ENCODE results near the gene PUS1.
"Not testable (repeated sequence)": the region's sequence is repeated elsewhere in the genome, so short reads cannot be mapped to it uniquely, and the experiment has no call there.

PUS1 gene

GRCh38 chr12:131928711-131929580, at the start of gene PUS1:
Gene PUS1, plus strand, starts transcription at chr12:131929276. Its CDS starts 447 bp downstream, at chr12:131929723.
- peak; percentile 77 to 89 for DNase-seq

DNA sequence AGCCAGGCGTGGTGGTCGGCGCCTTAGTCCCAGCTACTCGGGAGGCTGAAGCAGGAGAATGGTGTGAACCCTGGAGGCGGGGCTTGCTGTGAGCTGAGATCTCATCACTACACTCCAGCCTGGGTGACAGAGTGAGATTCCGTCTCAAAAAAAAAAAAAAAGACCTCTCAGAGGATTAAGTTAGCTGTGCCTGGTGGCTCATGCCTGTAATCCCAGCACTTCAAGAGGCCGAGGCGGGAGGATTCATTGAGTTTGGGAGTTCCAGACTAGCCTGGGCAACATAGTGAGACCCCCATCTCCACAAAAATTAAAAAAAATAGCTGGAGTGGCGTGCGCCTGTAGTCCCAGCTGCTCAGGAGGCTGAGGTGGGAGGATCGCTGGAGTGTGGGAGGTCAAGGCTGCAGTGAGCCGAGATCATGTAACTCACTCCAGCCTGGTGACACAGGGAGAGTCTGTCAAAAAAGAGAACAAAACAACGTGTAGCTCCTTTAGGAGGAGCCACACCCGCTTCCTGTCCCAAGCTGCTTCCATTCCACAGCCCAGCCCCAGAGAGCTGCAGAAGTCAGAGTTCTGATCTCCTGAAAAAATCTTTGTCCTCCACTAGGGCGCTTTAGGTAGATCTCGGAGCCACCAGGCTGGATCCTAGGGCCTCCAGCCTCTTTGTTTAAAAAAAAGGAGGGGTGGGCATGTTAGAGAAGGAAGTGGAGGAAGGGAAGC, 46.1 kb upstream of the PUS1 start:
- DNase-seq = no peak

DNA sequence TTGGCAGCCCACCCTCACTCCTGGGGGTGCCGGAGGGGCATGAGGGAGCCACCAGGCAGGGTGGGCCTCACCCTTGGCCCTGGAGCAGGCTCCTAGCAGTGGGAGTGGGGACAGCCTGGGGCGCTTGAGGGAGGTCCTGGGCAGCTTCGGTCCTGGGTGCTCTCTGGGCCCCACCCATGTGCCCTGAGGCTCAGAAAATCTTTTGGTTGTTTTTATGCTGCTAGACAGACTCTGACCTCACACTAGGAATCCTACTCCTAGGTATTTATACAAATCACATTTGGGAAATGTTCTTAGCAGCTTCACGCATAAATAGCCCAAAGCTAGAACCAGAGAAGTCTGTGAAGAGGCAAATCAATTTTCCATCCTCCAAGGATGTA, 45.6 kb upstream of the PUS1 start:
- no peak for DNase-seq

- DNase-seq = not testable (repeated sequence)
Measured at GRCh38 chr12:131885076-131885475, 44.0 kb upstream of the PUS1 start.

GRCh38 chr12:131885543-131886057, 43.5 kb upstream of the PUS1 start:
- no peak for DNase-seq

- DNase-seq = not testable (repeated sequence)
Measured at GRCh38 chr12:131891722-131892121, 37.4 kb upstream of the PUS1 start.

DNA sequence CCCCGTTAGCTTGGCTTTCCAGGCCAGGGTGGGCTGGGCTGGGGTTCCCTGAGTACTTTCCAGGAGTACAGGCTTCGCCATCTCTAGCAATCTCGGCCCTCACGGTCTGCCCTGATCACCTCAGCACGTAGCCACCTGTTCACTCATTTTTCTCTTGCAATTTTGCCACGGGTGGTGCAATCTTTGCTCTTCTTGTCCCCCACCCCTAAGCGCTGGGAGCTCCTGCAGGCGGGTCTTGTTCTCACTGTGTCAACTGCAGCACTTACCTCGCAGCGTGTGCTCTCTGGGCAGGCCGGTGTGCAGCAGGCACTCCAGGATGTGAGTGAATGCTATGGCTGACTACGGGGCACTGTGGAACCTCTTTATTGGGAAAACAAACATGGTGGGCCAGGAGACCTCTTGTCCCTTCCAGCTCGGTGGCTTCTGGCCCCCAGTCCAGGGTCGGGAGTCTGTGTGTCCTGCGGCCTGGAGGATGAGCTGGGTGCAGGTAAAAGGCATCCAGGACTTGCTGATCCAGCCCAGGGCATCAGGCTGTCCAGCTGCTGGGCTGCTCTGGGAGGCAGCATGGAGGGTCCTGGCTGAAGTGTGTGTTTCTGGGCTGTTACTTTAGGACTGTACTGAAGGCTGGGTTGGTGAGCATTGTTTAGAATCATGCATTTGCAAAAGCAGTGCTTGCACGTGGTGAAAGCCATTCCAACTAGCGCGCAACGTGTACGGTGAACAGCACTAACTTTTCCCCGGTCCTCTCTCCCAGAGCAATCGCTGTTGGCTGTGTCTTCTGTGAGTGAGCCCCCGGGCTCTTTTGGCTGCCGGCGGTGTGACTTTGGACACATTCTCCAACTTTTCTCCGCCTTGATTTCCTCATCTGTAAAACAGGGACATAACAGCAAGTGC, 36.1 kb upstream of the PUS1 start:
- no peak for DNase-seq

DNA sequence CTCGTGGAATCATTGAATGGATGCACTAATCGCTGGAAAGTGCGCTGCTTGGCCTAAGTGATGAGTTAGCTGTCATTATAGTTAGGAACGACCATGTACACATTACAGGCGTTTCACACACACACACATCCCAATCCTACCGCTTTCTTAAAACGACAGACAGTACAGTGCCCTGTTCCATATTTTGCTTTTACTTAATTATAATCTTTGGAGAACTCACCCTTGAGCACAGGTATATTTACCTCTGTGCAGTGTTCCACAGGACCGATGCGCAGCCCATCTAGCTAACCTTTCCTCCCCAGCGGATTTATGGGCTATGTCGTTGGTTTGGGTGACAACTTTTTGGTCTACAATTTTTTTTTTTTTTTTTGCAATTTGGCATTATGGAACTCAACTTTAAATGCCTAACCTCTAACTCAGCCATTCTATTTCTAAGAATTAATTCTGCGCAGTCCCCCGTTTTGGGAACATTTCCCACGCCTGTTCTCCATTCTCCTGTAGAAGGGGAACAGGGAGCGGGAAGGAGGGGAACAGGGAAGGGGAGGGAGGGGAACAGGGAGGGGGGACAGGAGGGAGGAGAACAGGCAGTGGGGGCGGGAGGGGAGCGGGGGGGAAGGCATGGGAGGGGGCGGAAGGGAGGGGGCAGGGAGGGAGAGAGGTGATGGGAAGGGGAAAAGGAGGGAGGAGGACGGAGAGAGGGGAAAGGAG, 35.3 kb upstream of the PUS1 start:
- no peak for DNase-seq

- peak; percentile 71 to 93 for DNase-seq
Measured at GRCh38 chr12:131894313-131894860, 34.7 kb upstream of the PUS1 start, which contains the start of gene ULK1. Gene ULK1, plus strand, starts transcription at chr12:131894622. Its CDS starts 380 bp downstream, at chr12:131895002.

- DNase-seq = no peak
Measured at GRCh38 chr12:131894981-131895639, 34.0 kb upstream of the PUS1 start.

DNA sequence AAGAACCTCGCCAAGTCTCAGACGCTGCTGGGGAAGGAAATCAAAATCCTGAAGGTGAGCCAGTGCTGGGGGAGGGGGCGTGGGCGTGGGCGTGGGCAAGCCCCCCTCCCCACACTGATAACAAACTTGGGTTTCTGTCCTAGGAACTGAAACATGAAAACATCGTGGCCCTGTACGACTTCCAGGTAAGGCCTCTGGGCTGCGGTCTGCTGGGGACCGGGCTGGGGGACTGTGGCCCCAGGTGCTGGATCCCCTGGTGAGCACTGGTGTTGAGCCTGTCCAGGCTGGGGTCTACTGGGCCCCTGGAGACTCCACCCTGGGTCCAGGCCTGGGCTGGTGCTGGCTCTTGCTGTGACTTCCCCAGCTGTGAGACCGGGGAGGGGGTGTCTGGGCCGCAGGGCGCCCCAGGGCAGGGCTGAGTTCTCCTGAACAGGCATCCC, 33.4 kb upstream of the PUS1 start:
- DNase-seq = no peak

DNA sequence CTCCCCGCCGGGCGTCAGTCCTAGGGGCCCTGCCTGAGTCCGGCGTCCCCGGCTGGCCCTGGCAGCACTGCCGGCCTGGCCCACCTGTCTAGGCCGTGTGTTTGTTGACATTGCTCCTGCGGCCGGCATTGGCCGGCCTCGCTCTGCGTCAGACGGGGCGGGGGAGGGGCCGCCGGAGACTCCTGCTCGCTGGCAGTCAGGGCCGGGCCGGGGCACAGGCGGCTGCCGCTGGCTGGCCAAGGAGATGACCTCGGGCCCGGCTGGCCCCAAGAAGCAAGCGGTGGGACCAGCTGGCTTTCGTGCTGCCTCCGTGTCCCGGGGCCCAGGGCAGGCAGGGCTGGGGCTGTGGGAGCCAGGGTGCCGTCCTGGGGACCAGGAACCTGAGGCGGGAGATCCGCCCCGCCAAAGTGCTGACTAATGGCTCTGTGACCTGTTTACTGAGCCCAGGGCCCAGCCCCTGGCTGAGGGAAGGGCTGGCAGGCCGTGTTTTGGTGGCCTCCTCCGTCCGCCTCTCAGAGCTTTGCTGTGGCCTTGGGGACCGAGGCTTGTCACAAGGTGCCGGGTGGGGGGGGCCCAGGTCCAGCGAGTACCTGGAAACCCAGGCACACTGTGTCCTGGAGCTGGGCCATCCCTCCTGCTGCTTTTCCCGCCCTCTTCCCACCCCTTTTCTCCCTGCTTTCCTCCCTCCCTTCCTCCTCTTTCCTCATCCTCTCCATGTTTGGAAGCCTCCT, 32.8 kb upstream of the PUS1 start:
- DNase-seq = peak; percentile 26 to 95

DNA sequence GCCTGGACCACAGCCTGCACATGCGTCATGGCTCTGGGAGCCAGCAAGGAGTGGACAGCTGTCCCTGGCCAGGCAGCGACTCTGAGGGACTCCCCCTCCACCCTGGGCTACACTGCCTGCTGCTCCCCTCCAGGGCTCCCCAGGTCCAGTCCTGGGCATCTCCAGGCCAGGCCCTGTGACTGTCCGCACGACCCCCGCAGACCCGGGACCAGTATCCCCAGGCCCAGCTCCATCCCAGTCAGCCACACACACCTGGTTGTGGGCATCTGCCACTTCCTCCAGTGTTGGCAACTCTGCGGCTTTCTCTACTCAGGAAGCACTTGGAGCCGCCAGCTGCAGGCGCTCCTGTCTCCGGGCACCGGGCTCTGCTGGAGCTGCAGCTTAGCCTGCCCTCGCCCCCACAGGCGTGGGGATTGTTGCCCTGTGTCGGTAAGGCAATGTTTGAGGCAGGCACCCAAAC, 32.2 kb upstream of the PUS1 start:
- DNase-seq = no peak

- DNase-seq = no peak
Measured at GRCh38 chr12:131897276-131897675, 31.8 kb upstream of the PUS1 start.

GRCh38 chr12:131897875-131898274, 31.2 kb upstream of the PUS1 start:
- no peak for DNase-seq

- DNase-seq = no peak
Measured at GRCh38 chr12:131900397-131900796, 28.7 kb upstream of the PUS1 start.

DNA sequence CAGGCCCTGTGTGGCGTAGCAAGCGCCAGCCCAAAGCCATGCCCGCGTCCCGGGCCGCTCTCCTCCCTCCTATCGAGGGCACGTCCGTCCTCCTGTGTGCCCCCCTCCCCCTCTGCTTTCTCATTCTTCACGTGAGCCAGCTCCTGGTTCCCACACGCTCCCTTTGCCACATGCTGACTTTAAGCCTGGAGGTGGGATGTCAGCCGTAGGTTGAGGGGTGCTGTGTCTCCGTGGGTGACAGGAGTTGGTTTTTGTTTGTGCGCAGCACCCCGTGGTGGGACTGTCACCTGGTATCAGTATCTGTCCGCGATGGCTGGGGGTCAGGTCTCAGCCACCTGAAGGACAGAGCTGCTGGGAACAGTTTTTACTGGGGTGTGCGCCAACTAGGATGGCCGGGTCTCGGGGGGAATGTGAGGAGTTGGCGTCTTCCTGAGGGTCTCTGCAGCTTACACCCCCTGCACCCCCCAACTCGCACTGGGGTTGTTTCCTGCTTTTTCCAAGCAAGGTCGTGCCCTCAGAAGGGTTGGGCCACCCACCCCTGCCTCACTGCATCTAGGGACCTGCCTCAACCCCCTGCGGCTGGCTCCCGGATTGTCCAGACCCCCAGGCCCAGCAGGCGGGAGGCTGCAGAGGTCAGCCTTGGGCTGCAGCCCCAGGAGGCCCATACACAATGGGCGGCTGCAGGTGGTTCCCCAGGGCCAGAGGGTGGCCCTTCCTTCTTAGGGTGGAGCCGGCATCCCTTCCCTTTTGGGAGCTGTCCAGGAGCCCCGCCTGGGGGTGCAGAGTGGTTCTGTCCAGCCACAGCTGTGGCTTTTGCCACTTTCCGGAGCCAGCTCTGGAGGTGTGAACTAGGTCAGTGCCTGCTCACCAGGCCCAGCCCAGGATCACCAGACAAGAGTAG, 27.4 kb upstream of the PUS1 start:
- DNase-seq = no peak

GRCh38 chr12:131902332-131903241, 26.5 kb upstream of the PUS1 start:
- DNase-seq = no peak
